Measurements from ENCODE around the gene C1QTNF3.

C1QTNF3 gene

GRCh38 chr5:33968211-33969005 is 74.6 kb downstream of the C1QTNF3 start:
- Histone ChIP-seq H3K27ac (ENCODE audit: poor library complexity, severe bottlenecking) (no peak overlapping the region), H3K36me3 (ENCODE audit: low read depth) (no peaks in the 10 kb centered on the region), H3K4me1 (ENCODE audit: insufficient read depth, poor library complexity, severe bottlenecking) (no peaks in the 10 kb centered on the region), H3K27me3 (ENCODE audit: insufficient read depth, poor library complexity, severe bottlenecking) (no peaks in the 10 kb centered on the region), H3K4me3 (ENCODE audit: severe bottlenecking) (no peak overlapping the region), H3K9me3 (ENCODE audit: severe bottlenecking) (no peaks in the 10 kb centered on the region)
- ATAC-seq (ENCODE audit: low read depth) (0 out of 3 replicates have a peak, but pooled peaks have one; percentile 21), DNase-seq (ENCODE audit: low spot score) (no peak)
- TF ChIP-seq, protein P1, sequence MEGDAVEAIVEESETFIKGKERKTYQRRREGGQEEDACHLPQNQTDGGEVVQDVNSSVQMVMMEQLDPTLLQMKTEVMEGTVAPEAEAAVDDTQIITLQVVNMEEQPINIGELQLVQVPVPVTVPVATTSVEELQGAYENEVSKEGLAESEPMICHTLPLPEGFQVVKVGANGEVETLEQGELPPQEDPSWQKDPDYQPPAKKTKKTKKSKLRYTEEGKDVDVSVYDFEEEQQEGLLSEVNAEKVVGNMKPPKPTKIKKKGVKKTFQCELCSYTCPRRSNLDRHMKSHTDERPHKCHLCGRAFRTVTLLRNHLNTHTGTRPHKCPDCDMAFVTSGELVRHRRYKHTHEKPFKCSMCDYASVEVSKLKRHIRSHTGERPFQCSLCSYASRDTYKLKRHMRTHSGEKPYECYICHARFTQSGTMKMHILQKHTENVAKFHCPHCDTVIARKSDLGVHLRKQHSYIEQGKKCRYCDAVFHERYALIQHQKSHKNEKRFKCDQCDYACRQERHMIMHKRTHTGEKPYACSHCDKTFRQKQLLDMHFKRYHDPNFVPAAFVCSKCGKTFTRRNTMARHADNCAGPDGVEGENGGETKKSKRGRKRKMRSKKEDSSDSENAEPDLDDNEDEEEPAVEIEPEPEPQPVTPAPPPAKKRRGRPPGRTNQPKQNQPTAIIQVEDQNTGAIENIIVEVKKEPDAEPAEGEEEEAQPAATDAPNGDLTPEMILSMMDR (IDR thresholded peaks at IDR 0.05; ENCODE audit: poor library complexity, severe bottlenecking) = no peak

Measured in RWPE2 (cell line).